ENCODE measurements around the gene C1orf159.

The C1orf159 gene

GRCh38 chr1:1148569-1148968 is 32.7 kb upstream of the C1orf159 start:
- no peak for DNase-seq

- no peak for DNase-seq
Measured at GRCh38 chr1:1148061-1148460, 32.2 kb upstream of the C1orf159 start.

GRCh38 chr1:1146596-1146995 is 30.7 kb upstream of the C1orf159 start:
- no peak for DNase-seq

GRCh38 chr1:1146026-1146425 is 30.1 kb upstream of the C1orf159 start:
- DNase-seq: no peak

GRCh38 chr1:1145547-1145914 is 29.6 kb upstream of the C1orf159 start:
- no peak for DNase-seq

- DNase-seq: no peak
Measured at GRCh38 chr1:1144843-1145546, 29.1 kb upstream of the C1orf159 start.

- peak; percentile 43 to 52 for DNase-seq
Measured at GRCh38 chr1:1144122-1144842, 28.4 kb upstream of the C1orf159 start.

GRCh38 chr1:1143636-1144035 is 27.7 kb upstream of the C1orf159 start:
- no peak for DNase-seq

- DNase-seq: no peak
Measured at GRCh38 chr1:1142844-1143243, 27.0 kb upstream of the C1orf159 start.

- DNase-seq: peak in 1 of 2 experiments; percentile 47
Measured at GRCh38 chr1:1142352-1142751, 26.5 kb upstream of the C1orf159 start.

- DNase-seq: no peak
Measured at GRCh38 chr1:1141911-1142250, 26.0 kb upstream of the C1orf159 start.

- DNase-seq: no peak
Measured at GRCh38 chr1:1141244-1141910, 25.5 kb upstream of the C1orf159 start.

GRCh38 chr1:1140673-1141072 is 24.8 kb upstream of the C1orf159 start:
- no peak for DNase-seq

- peak; percentile 70 to 81 for DNase-seq
Measured at GRCh38 chr1:1137256-1138045, 21.6 kb upstream of the C1orf159 start.

- DNase-seq: peak in 1 of 2 experiments; percentile 21
Measured at GRCh38 chr1:1136547-1137230, 20.8 kb upstream of the C1orf159 start.

GRCh38 chr1:1135339-1136136 is 19.6 kb upstream of the C1orf159 start:
- DNase-seq: no peak

- DNase-seq: no peak
Measured at GRCh38 chr1:1134300-1134970, 18.5 kb upstream of the C1orf159 start.

- DNase-seq: no peak
Measured at GRCh38 chr1:1132956-1133750, 17.3 kb upstream of the C1orf159 start.

- no peak for DNase-seq
Measured at GRCh38 chr1:1132042-1132950, 16.4 kb upstream of the C1orf159 start.

All from stimulated activated CD4-positive, alpha-beta T cell treated with anti-CD3 and anti-CD28 coated beads, Interleukin-4, amount 100 ng/mL, for 4 hours (primary cell).